A549 (cell line): ENCODE data around the gene SUFU. TPM values are rescaled to one million over a fixed set of nuclear protein-coding genes. Genes with fewer than 3 reads are reported as not detected.

ENCODE experiments used
- ATAC-seq, 2 experiments: fragments of 200-7000 bp in 1 of 2; fragments of >200 bp in 1 of 2; cut with Nextera tagmentation in 1 of 2; cut with Tn5 transposase in 1 of 2; 3 replicates each; pipeline versions ENCODE4 v1.8.0 to v1.9.1; 2018 to 2020; ENCODE audit warnings: mild to moderate bottlenecking in 1 of 2, moderate library complexity in 1 of 2
- CTCF ChIA-PET: fragments of 300-600 bp; sonication (Branson Sonifier 250); formaldehyde crosslinking; extraction: SDS; loops from one replicate; lab custom pipeline; 2021; ENCODE audit warnings: antibody characterized with exemption, inconsistent platforms; lab: Yijun Ruan, JAX
- POLR2A ChIA-PET: fragments of 350-600 bp; formaldehyde crosslinking; extraction: SDS; loops from one replicate; lab custom pipeline; 2021; ENCODE audit warnings: antibody characterized with exemption, inconsistent platforms; lab: Yijun Ruan, JAX
- DNase-seq, 2 experiments: peaks; one replicate each; pipeline versions ENCODE4 v3.0.0 to v3.0.0-alpha.2; 2011 to 2016; ENCODE audit warnings: low read depth in 1 of 2, low spot score in 1 of 2
- FAIRE-seq: peaks from 2 replicates; lab custom pipeline; 2011; peaks lifted over from hg19 to GRCh38; lab: Jason Lieb, UNC
- H3K27ac ChIP-seq, 2 experiments: fragments of >200 bp; sonication (Bioruptor Twin); formaldehyde crosslinking; 3 replicates each; pipeline ENCODE4 v1.5.1; 2016 to 2017
- H3K4me1 ChIP-seq: fragments of >200 bp; sonication (Bioruptor Twin); formaldehyde crosslinking; 3 replicates; pipeline ENCODE4 v1.6.1; 2016
- H3K4me2 ChIP-seq: fragments of >200 bp; sonication (Bioruptor Twin); formaldehyde crosslinking; 3 replicates; pipeline ENCODE4 v1.6.1; 2016
- H3K4me3 ChIP-seq: fragments of >200 bp; sonication (Bioruptor Twin); formaldehyde crosslinking; 3 replicates; pipeline ENCODE4 v1.5.1; 2016
- H3K9me3 ChIP-seq: fragments of >200 bp; sonication (Bioruptor Twin); formaldehyde crosslinking; 3 replicates; pipeline ENCODE4 v1.6.1; 2016
- BHLHE40 ChIP-seq: IDR thresholded peaks from 2 replicates; pipeline ENCODE4 v1.6.1; 2012; ENCODE audit warnings: low read depth, low read length, inconsistent platforms
- CBX2 ChIP-seq: fragments of 200-600 bp; sonication (generic); IDR thresholded peaks from 2 replicates; pipeline ENCODE4 v1.6.1; 2016; ENCODE audit warnings: low read depth, mild to moderate bottlenecking, borderline replicate concordance
- CEBPB ChIP-seq, 2 experiments: fragments of >200 bp in 1 of 2; sonication (Bioruptor Twin) in 1 of 2; formaldehyde crosslinking in 1 of 2; IDR thresholded peaks; 2 replicates each; pipeline ENCODE4 v1.6.1; 2012 to 2016
- CTCF ChIP-seq: fragments of >200 bp; sonication (Bioruptor Twin); formaldehyde crosslinking; IDR thresholded peaks from 3 replicates; pipeline ENCODE4 v1.5.1; 2016
- EHMT2 ChIP-seq: fragments of 200-600 bp; sonication (generic); IDR thresholded peaks from 2 replicates; pipeline ENCODE4 v1.6.1; 2016; ENCODE audit warnings: antibody characterized with exemption, low read depth, mild to moderate bottlenecking, moderate library complexity
- FOSB ChIP-seq: fragments of 250-450 bp; sonication (Bioruptor Pico); IDR thresholded peaks from 2 replicates; pipeline ENCODE4 v1.5.0; 2020; ENCODE audit warnings: mild to moderate bottlenecking, moderate library complexity
- FOSL2 ChIP-seq, 2 experiments: fragments of 450-650 bp in 1 of 2; fragments of >200 bp in 1 of 2; sonication (Bioruptor Twin) in 1 of 2; formaldehyde crosslinking; IDR thresholded peaks; 2 replicates each; pipeline versions ENCODE4 v1.5.0 to v1.6.1; 2016 to 2020; ENCODE audit warnings: mild to moderate bottlenecking in 1 of 2, moderate library complexity in 1 of 2
- HEYL ChIP-seq: fragments of 250-450 bp; sonication (Bioruptor Pico); IDR thresholded peaks from 2 replicates; pipeline ENCODE4 v1.8.0; 2021; ENCODE audit warnings: mild to moderate bottlenecking, moderate library complexity
- HOXA7 ChIP-seq: fragments of 250-450 bp; sonication (Bioruptor Pico); IDR thresholded peaks from 2 replicates; pipeline ENCODE4 v1.5.0; 2020; ENCODE audit warnings: mild to moderate bottlenecking, moderate library complexity
- HOXB5 ChIP-seq: fragments of 250-450 bp; sonication (Bioruptor Pico); IDR thresholded peaks from 2 replicates; pipeline ENCODE4 v1.5.0; 2020; ENCODE audit warnings: mild to moderate bottlenecking, moderate library complexity
- JUN ChIP-seq, 2 experiments: fragments of >200 bp; sonication (Bioruptor Twin); formaldehyde crosslinking; IDR thresholded peaks; 2 replicates in 1 of 2; 3 replicates in 1 of 2; pipeline ENCODE4 v1.6.1; 2016 to 2017
- KDM1A ChIP-seq: fragments of 200-600 bp; sonication (generic); IDR thresholded peaks from 2 replicates; pipeline ENCODE4 v1.6.1; 2016; ENCODE audit warnings: low read depth, mild to moderate bottlenecking
- MYC ChIP-seq: IDR thresholded peaks from 2 replicates; pipeline ENCODE4 v1.6.1; 2012; ENCODE audit warnings: mild to moderate bottlenecking, inconsistent platforms, low read length, improper control_type of control experiment, borderline replicate concordance
- NPAS2 ChIP-seq: fragments of 250-450 bp; sonication (Bioruptor Pico); IDR thresholded peaks from 2 replicates; pipeline ENCODE4 v1.8.0; 2022; ENCODE audit warnings: mild to moderate bottlenecking, moderate library complexity, borderline replicate concordance
- POLR2A ChIP-seq: IDR thresholded peaks from 2 replicates; pipeline ENCODE4 v1.6.1; 2012; ENCODE audit warnings: mild to moderate bottlenecking, low read length
- POLR2AphosphoS2 ChIP-seq: conservative IDR thresholded peaks from 2 replicates; pipeline ENCODE4 v1.6.1; 2012; ENCODE audit warnings: low read length, improper control_type of control experiment, inconsistent platforms
- RCOR1 ChIP-seq: fragments of 150-350 bp; IDR thresholded peaks from 2 replicates; pipeline ENCODE4 v1.6.1; 2014; ENCODE audit warnings: antibody characterized with exemption, low read length, low read depth
- RFX5 ChIP-seq: fragments of 450-650 bp; IDR thresholded peaks from 2 replicates; pipeline ENCODE4 v1.7.1; 2014; ENCODE audit warnings: antibody characterized with exemption, mild to moderate bottlenecking, moderate library complexity
- TFCP2L1 ChIP-seq: fragments of 250-450 bp; sonication (Bioruptor Pico); IDR thresholded peaks from 2 replicates; pipeline ENCODE4 v1.5.0; 2021; ENCODE audit warnings: mild to moderate bottlenecking
- TP53 ChIP-seq: fragments of 250-450 bp; sonication (Bioruptor Pico); IDR thresholded peaks from 2 replicates; pipeline ENCODE4 v1.5.0; 2021; ENCODE audit warnings: mild to moderate bottlenecking, moderate library complexity
- ZNF302 ChIP-seq: fragments of 250-450 bp; sonication (Bioruptor Pico); IDR thresholded peaks from 2 replicates; pipeline ENCODE4 v1.9.0; 2021; ENCODE audit warnings: inconsistent platforms, mild to moderate bottlenecking, moderate library complexity
- WGBS: methylation state at CpG from one replicate; pipeline ENCODE4 v1.1.6; 2017; ENCODE audit errors: missing lambda C conversion rate; 5-methylcytosine and 5-hydroxymethylcytosine counted together
- polyA plus RNA-seq, 4 experiments: library from polyadenylated mRNA; depleted of rRNA in 3 of 4; stranded (reverse); fragments of >200 nt; fragmentation: RNase III in 1 of 4; extraction: RNeasy Plus Mini Kit Qiagen cat#74134 plus additional on column Dnase treatment in 1 of 4; gene quantifications; 2 replicates in 3 of 4; 3 replicates in 1 of 4; pipeline ENCODE4 v1.2.3, GENCODE V29; 2011 to 2017
- TF ChIP-seq, protein P1 (sequence below): fragments of >200 bp; sonication (Bioruptor Twin); formaldehyde crosslinking; IDR thresholded peaks from 2 replicates; pipeline ENCODE4 v1.6.1; 2016
- TF ChIP-seq, protein P2 (sequence below): fragments of 250-450 bp; sonication (Bioruptor Pico); IDR thresholded peaks from 2 replicates; pipeline ENCODE4 v1.5.0; 2020; ENCODE audit warnings: low read depth, mild to moderate bottlenecking, moderate library complexity
- TF ChIP-seq, protein P3 (sequence below): fragments of 200-600 bp; sonication (generic); IDR thresholded peaks from 2 replicates; pipeline ENCODE4 v1.6.1; 2016; ENCODE audit warnings: antibody characterized with exemption, mild to moderate bottlenecking, moderate library complexity

Gene SUFU
- polyA plus RNA-seq, 2 of the 4 experiments (the other 2 are of a cell fraction): 3.7 to 5.5 TPM

- CTCF ChIA-PET: interaction anchor here (0.6 kb wide), 1 partner anchor 11 kb away, joined by 3 read pairs; no protein-coding TSS in a partner anchor
- TF ChIP-seq KDM1A: no peak
- no peak for TF ChIP-seq POLR2A
- TF ChIP-seq NPAS2 (CRISPR knock-in tag): no peak
- no peak for TF ChIP-seq CEBPB (IDR thresholded peaks at IDR 0.05)
- no peak for TF ChIP-seq HEYL (CRISPR knock-in tag)
- TF ChIP-seq HOXB5 (CRISPR knock-in tag): no peak
- TF ChIP-seq JUN (IDR thresholded peaks at IDR 0.05): no peak
- no peak for TF ChIP-seq ZNF302
- TF ChIP-seq, protein P1, sequence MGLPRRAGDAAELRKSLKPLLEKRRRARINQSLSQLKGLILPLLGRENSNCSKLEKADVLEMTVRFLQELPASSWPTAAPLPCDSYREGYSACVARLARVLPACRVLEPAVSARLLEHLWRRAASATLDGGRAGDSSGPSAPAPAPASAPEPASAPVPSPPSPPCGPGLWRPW: no peak
- no peak for TF ChIP-seq BHLHE40
- no peak for TF ChIP-seq HOXA7 (CRISPR knock-in tag)
- ATAC-seq (no peak), DNase-seq (no peak), FAIRE-seq (no peak)
- Histone ChIP-seq H3K4me2 (no peak overlapping the region), H3K4me1 (peaks cover 17% of the 10 kb centered on the region), H3K9me3 (no peaks in the 10 kb centered on the region), H3K27ac (peak overlapping the region in 1 of 2 experiments; percentile 6; a peak in 1 of 6 replicates), H3K4me3 (no peak overlapping the region)
- 89% methylated on average over 5 of the region's 5 CpGs for WGBS
- POLR2A ChIA-PET: no interaction called here
Measured at GRCh38 chr10:102633848-102634247, 130.1 kb downstream of the SUFU start.

DNA sequence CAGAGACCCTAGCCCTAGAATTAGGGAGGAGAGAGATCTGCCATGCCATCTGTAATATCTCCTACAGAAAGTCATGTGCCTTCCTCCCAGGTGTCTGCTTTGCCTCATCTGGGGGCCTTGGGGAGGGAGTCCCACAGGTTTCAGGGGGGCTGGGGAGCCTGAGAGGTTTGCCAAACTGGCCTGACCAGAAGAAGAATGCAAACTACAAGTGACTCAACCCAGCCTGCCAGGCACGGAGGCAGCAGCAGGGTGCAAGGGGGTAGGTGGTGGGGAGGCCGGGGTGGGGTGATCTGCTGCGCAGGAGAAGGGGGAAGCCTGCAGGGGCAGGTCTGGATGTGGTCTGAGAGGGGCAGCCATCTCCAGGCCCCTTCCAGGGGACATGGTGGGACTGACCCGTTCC is 130.9 kb downstream of the SUFU start:
- H3K4me2 ChIP-seq: no peak overlapping the region
- peaks cover 10% of the 10 kb centered on the region; the same call in 2 of the 3 replicates for H3K4me1 ChIP-seq
- H3K27ac ChIP-seq: no peak overlapping the region
- TF ChIP-seq FOSL2 (IDR thresholded peaks at IDR 0.05) (no peak), FOSL2 (CRISPR knock-in tag; IDR thresholded peaks at IDR 0.05) (no peak), RFX5 (no peak)
- WGBS: 75% methylated on average over 1 of the region's 4 CpGs
- ChIA-PET CTCF (interaction anchor here (1.0 kb wide), 1 partner anchor 10 kb away, joined by 3 read pairs; no protein-coding TSS in a partner anchor), POLR2A (no interaction called here)
- DNase-seq (no peak), ATAC-seq (no peak), FAIRE-seq (no peak)
- H3K4me3 ChIP-seq: no peak overlapping the region
- no peaks in the 10 kb centered on the region for H3K9me3 ChIP-seq

GRCh38 chr10:102635377-102635776 is 131.6 kb downstream of the SUFU start:
- CTCF ChIA-PET: interaction anchor here (1.0 kb wide), 1 partner anchor 9 kb away, joined by 3 read pairs; no protein-coding TSS in a partner anchor
- Histone ChIP-seq H3K4me2 (no peak overlapping the region), H3K4me3 (no peak overlapping the region), H3K9me3 (no peaks in the 10 kb centered on the region), H3K4me1 (peaks cover 6% of the 10 kb centered on the region; the same call in 1 of the 3 replicates), H3K27ac (no peak overlapping the region)
- DNase-seq: no peak
- no peak for ATAC-seq
- 83% methylated on average over 4 of the region's 4 CpGs for WGBS
- TF ChIP-seq CBX2 (no peak), KDM1A (no peak)
- FAIRE-seq: no peak
- POLR2A ChIA-PET: no interaction called here

- 25% methylated on average over 2 of the region's 2 CpGs for WGBS
- Histone ChIP-seq H3K4me2 (no peak overlapping the region), H3K9me3 (no peaks in the 10 kb centered on the region), H3K4me3 (no peak overlapping the region), H3K27ac (no peak overlapping the region), H3K4me1 (no peaks in the 10 kb centered on the region)
- CTCF ChIA-PET: interaction anchor here (0.7 kb wide), 1 partner anchor 12 kb away, joined by 3 read pairs; no protein-coding TSS in a partner anchor
- DNase-seq: no peak
- FAIRE-seq: no peak
- ATAC-seq: no peak
- POLR2A ChIA-PET: no interaction called here
- TF ChIP-seq, protein P2, sequence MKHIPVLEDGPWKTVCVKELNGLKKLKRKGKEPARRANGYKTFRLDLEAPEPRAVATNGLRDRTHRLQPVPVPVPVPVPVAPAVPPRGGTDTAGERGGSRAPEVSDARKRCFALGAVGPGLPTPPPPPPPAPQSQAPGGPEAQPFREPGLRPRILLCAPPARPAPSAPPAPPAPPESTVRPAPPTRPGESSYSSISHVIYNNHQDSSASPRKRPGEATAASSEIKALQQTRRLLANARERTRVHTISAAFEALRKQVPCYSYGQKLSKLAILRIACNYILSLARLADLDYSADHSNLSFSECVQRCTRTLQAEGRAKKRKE (CRISPR knock-in tag): no peak
- TF ChIP-seq NPAS2 (CRISPR knock-in tag) (no peak), FOSB (no peak), EHMT2 (no peak), HOXB5 (CRISPR knock-in tag) (no peak), BHLHE40 (no peak), TFCP2L1 (CRISPR knock-in tag) (no peak), JUN (IDR thresholded peaks at IDR 0.05) (no peak), MYC (no peak), TP53 (CRISPR knock-in tag) (no peak), HOXA7 (CRISPR knock-in tag) (no peak), CTCF (no peak), RFX5 (no peak), POLR2AphosphoS2 (no peak), RCOR1 (no peak), KDM1A (no peak)
- TF ChIP-seq, protein P3, sequence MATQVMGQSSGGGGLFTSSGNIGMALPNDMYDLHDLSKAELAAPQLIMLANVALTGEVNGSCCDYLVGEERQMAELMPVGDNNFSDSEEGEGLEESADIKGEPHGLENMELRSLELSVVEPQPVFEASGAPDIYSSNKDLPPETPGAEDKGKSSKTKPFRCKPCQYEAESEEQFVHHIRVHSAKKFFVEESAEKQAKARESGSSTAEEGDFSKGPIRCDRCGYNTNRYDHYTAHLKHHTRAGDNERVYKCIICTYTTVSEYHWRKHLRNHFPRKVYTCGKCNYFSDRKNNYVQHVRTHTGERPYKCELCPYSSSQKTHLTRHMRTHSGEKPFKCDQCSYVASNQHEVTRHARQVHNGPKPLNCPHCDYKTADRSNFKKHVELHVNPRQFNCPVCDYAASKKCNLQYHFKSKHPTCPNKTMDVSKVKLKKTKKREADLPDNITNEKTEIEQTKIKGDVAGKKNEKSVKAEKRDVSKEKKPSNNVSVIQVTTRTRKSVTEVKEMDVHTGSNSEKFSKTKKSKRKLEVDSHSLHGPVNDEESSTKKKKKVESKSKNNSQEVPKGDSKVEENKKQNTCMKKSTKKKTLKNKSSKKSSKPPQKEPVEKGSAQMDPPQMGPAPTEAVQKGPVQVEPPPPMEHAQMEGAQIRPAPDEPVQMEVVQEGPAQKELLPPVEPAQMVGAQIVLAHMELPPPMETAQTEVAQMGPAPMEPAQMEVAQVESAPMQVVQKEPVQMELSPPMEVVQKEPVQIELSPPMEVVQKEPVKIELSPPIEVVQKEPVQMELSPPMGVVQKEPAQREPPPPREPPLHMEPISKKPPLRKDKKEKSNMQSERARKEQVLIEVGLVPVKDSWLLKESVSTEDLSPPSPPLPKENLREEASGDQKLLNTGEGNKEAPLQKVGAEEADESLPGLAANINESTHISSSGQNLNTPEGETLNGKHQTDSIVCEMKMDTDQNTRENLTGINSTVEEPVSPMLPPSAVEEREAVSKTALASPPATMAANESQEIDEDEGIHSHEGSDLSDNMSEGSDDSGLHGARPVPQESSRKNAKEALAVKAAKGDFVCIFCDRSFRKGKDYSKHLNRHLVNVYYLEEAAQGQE: no peak
Measured at GRCh38 chr10:102639537-102639936, 135.8 kb downstream of the SUFU start.
